IMR-90 (cell line): Measurements from ENCODE around the gene ASB9. TPM values are rescaled to one million over a fixed set of nuclear protein-coding genes. Genes with fewer than 3 reads are reported as not detected.

ENCODE experiments used
- ATAC-seq: fragments of 200-7000 bp; cut with Tn5 transposase; 2 replicates; pipeline ENCODE4 v1.9.1; 2020; ENCODE audit warnings: low read depth, mild to moderate bottlenecking, moderate library complexity
- BruUV-seq: library from RNA; stranded (reverse); fragments of 400-500 nt; replicated peaks from 2 replicates; lab custom pipeline; 2021; lab: Mats Ljungman, UMichigan
- CTCF ChIA-PET: fragments of 300-600 bp; formaldehyde crosslinking; extraction: SDS; loops from one replicate; lab custom pipeline; 2021; ENCODE audit warnings: antibody characterized with exemption; lab: Yijun Ruan, JAX
- POLR2A ChIA-PET: fragments of 300-600 bp; sonication (Branson Sonifier 250); formaldehyde crosslinking; loops from one replicate; lab custom pipeline; 2022; ENCODE audit warnings: antibody characterized with exemption; ENCODE audit not compliant: unreplicated experiment; lab: Charles Lee
- DNase-seq: peaks from one replicate; pipeline ENCODE4 v3.0.0; 2013
- H2AFZ ChIP-seq: replicated peaks from 2 replicates; pipeline ENCODE3; 2013; ENCODE audit warnings: low read length, mild to moderate bottlenecking; ENCODE audit not compliant: poor library complexity
- H2AK5ac ChIP-seq: 2 replicates; pipeline ENCODE4 v1.6.1; 2013; ENCODE audit warnings: low read depth, low read length, inconsistent platforms
- H2AK9ac ChIP-seq: replicated peaks from 2 replicates; pipeline ENCODE3; 2013; ENCODE audit warnings: mild to moderate bottlenecking, low read depth, low read length, moderate library complexity; ENCODE audit not compliant: poor library complexity
- H2BK120ac ChIP-seq: 2 replicates; pipeline ENCODE4 v1.6.1; 2013; ENCODE audit warnings: low read depth, low read length, inconsistent platforms
- H2BK15ac ChIP-seq: 3 replicates; pipeline ENCODE4 v1.6.1; 2013; ENCODE audit warnings: low read depth, low read length, inconsistent platforms
- H2BK20ac ChIP-seq: 2 replicates; pipeline ENCODE4 v1.6.1; 2013; ENCODE audit warnings: low read depth, mild to moderate bottlenecking, inconsistent platforms, low read length, moderate library complexity
- H2BK5ac ChIP-seq: 2 replicates; pipeline ENCODE4 v1.6.1; 2013; ENCODE audit warnings: mild to moderate bottlenecking, low read depth, low read length, inconsistent platforms; ENCODE audit not compliant: poor library complexity, severe bottlenecking
- H3K14ac ChIP-seq: replicated peaks from 2 replicates; pipeline ENCODE4 v1.6.1; 2013; ENCODE audit warnings: low read depth, low read length, inconsistent platforms
- H3K18ac ChIP-seq: 2 replicates; pipeline ENCODE4 v1.6.1; 2013; ENCODE audit warnings: low read depth, low read length, control low read depth
- H3K23ac ChIP-seq: 2 replicates; pipeline ENCODE4 v1.6.1; 2013; ENCODE audit warnings: low read depth, low read length, inconsistent platforms
- H3K27ac ChIP-seq: 2 replicates; pipeline ENCODE4 v1.5.1; 2013; ENCODE audit warnings: mild to moderate bottlenecking, control low read depth, low read length; ENCODE audit not compliant: insufficient read depth
- H3K27me3 ChIP-seq: 2 replicates; pipeline ENCODE4 v1.6.1; 2013; ENCODE audit warnings: low read length; ENCODE audit not compliant: control insufficient read depth, insufficient read depth
- H3K36me3 ChIP-seq: 2 replicates; pipeline ENCODE4 v1.6.1; 2013; ENCODE audit warnings: low read length, mixed read lengths; ENCODE audit not compliant: control insufficient read depth, insufficient read depth
- H3K4ac ChIP-seq: 2 replicates; pipeline ENCODE4 v1.6.1; 2013; ENCODE audit warnings: low read depth, low read length, inconsistent platforms
- H3K4me1 ChIP-seq: 2 replicates; pipeline ENCODE4 v1.6.1; 2013; ENCODE audit warnings: low read length, mixed read lengths; ENCODE audit not compliant: control insufficient read depth, insufficient read depth
- H3K4me2 ChIP-seq: 2 replicates; pipeline ENCODE4 v1.6.1; 2013; ENCODE audit warnings: low read depth, mild to moderate bottlenecking, control low read depth, low read length, moderate library complexity
- H3K4me3 ChIP-seq: 2 replicates; pipeline ENCODE4 v1.5.1; 2013; ENCODE audit warnings: low read depth, mild to moderate bottlenecking, control low read depth, low read length, moderate library complexity; ENCODE audit not compliant: insufficient read depth
- H3K56ac ChIP-seq: 2 replicates; pipeline ENCODE4 v1.6.1; 2013; ENCODE audit warnings: low read length, inconsistent platforms; ENCODE audit not compliant: insufficient read depth; ENCODE audit errors: extremely low read depth
- H3K79me1 ChIP-seq, 2 experiments: 2 replicates each; pipeline ENCODE4 v1.6.1; 2013; ENCODE audit warnings: low read length in 2 of 2, inconsistent platforms in 1 of 2, low read depth in 1 of 2
- H3K9ac ChIP-seq: 2 replicates; pipeline ENCODE4 v1.6.1; 2013; ENCODE audit warnings: low read depth, low read length, control low read depth
- H3K9me1 ChIP-seq: 2 replicates; pipeline ENCODE4 v1.6.1; 2013; ENCODE audit warnings: low read length, inconsistent platforms; ENCODE audit not compliant: insufficient read depth
- H3K9me3 ChIP-seq: 2 replicates; pipeline ENCODE4 v1.6.1; 2013; ENCODE audit warnings: low read length; ENCODE audit not compliant: control insufficient read depth, insufficient read depth
- H4K20me1 ChIP-seq: 2 replicates; pipeline ENCODE4 v1.6.1; 2013; ENCODE audit warnings: low read length, inconsistent platforms; ENCODE audit not compliant: insufficient read depth
- H4K5ac ChIP-seq: 2 replicates; pipeline ENCODE4 v1.6.1; 2013; ENCODE audit warnings: mild to moderate bottlenecking, low read depth, low read length, control low read depth
- H4K8ac ChIP-seq, 2 experiments: 2 replicates each; pipeline ENCODE4 v1.6.1; 2013; ENCODE audit warnings: low read depth in 2 of 2, low read length in 2 of 2, control low read depth in 1 of 2, inconsistent platforms in 1 of 2
- H4K91ac ChIP-seq: 2 replicates; pipeline ENCODE4 v1.6.1; 2013; ENCODE audit warnings: low read depth, low read length, inconsistent platforms; ENCODE audit not compliant: insufficient read depth
- BHLHE40 ChIP-seq: fragments of 150-350 bp; IDR thresholded peaks from 2 replicates; pipeline ENCODE4 v1.6.1; 2016; ENCODE audit warnings: mild to moderate bottlenecking, low read depth, low read length
- CEBPB ChIP-seq: IDR thresholded peaks from 2 replicates; pipeline ENCODE4 v1.6.1; 2012; ENCODE audit warnings: low read depth, low read length, improper control_type of control experiment
- CHD1 ChIP-seq: IDR thresholded peaks from 2 replicates; pipeline ENCODE4 v1.6.1; 2012; ENCODE audit warnings: low read depth, low read length, improper control_type of control experiment
- MAFK ChIP-seq: IDR thresholded peaks from 2 replicates; pipeline ENCODE4 v1.6.1; 2012; ENCODE audit warnings: low read depth, low read length, improper control_type of control experiment
- MAZ ChIP-seq: IDR thresholded peaks from 2 replicates; pipeline ENCODE4 v1.6.1; 2012; ENCODE audit warnings: low read depth, mild to moderate bottlenecking, low read length, improper control_type of control experiment, moderate library complexity, borderline replicate concordance
- MXI1 ChIP-seq: IDR thresholded peaks from 2 replicates; pipeline ENCODE4 v1.6.1; 2012; ENCODE audit warnings: low read depth, mild to moderate bottlenecking, low read length, moderate library complexity, borderline replicate concordance
- NFE2L2 ChIP-seq: fragments of 150-350 bp; IDR thresholded peaks from 2 replicates; pipeline ENCODE4 v1.6.1; 2016; ENCODE audit warnings: low read depth, mild to moderate bottlenecking, low read length
- POLR2A ChIP-seq: IDR thresholded peaks from 2 replicates; pipeline ENCODE4 v1.6.1; 2012; ENCODE audit warnings: mild to moderate bottlenecking, low read depth, low read length
- RCOR1 ChIP-seq: IDR thresholded peaks from 2 replicates; pipeline ENCODE4 v1.6.1; 2012; ENCODE audit warnings: mild to moderate bottlenecking, low read length, improper control_type of control experiment; ENCODE audit not compliant: insufficient replicate concordance
- RFX5 ChIP-seq: IDR thresholded peaks from 2 replicates; pipeline ENCODE4 v1.8.0; 2012; ENCODE audit warnings: low read depth, mild to moderate bottlenecking, low read length, moderate library complexity
- SMC3 ChIP-seq: fragments of 150-350 bp; IDR thresholded peaks from 2 replicates; pipeline ENCODE4 v1.6.1; 2016; ENCODE audit warnings: low read depth, mild to moderate bottlenecking, antibody characterized with exemption, low read length, moderate library complexity
- WGBS, 2 experiments: methylation state at CpG; one replicate each; pipeline versions ENCODE4 v1.1.5 to v1.1.7; 2013; ENCODE audit warnings: missing lambda C conversion rate in 2 of 2; ENCODE audit not compliant: insufficient read length in 1 of 2; ENCODE audit errors: extremely low coverage in 2 of 2; 5-methylcytosine and 5-hydroxymethylcytosine counted together
- dilution Hi-C: fragments of 300-500 bp; cut with HindIII; formaldehyde crosslinking; loops from one replicate; pipeline ENCODE4 v1.14.3; 2018; ENCODE audit warnings: low sequenced_read_pairs; ENCODE audit not compliant: unreplicated experiment
- in situ Hi-C: fragments of 300-500 bp; cut with MboI; formaldehyde crosslinking; loops from 3 replicates; pipeline ENCODE4 v1.14.3; 2019; ENCODE audit warnings: low sequenced_read_pairs, inconsistent platforms, mixed read lengths
- intact Hi-C: fragments of 100-400 bp; cut with micrococcal nuclease; formaldehyde crosslinking; loops from 2 replicates; pipeline ENCODE4 v1.10.0; 2022
- polyA plus RNA-seq, 3 experiments: library from polyadenylated mRNA; depleted of rRNA; stranded (reverse); fragments of >200 nt; gene quantifications; 2 replicates each; pipeline ENCODE4 v1.2.3, GENCODE V29; 2012; ENCODE audit warnings: low replicate concordance in 1 of 3
- total RNA-seq: library from RNA; depleted of rRNA; stranded (reverse); fragments of >200 nt; gene quantifications from 2 replicates; pipeline ENCODE4 v1.2.3, GENCODE V29; 2012
- TF ChIP-seq, protein P1 (sequence below): fragments of 150-350 bp; IDR thresholded peaks from 2 replicates; pipeline ENCODE4 v1.6.1; 2016; ENCODE audit warnings: low read depth, mild to moderate bottlenecking, low read length, moderate library complexity, borderline replicate concordance
- TF ChIP-seq, protein P2 (sequence below): conservative IDR thresholded peaks from 2 replicates; pipeline ENCODE4 v1.5.1; 2012; ENCODE audit warnings: mild to moderate bottlenecking, low read depth, low read length, improper control_type of control experiment

Gene ASB9
- total and polyA plus RNA-seq, 2 of the 4 experiments (the other 2 are of a cell fraction): 0.15 to 0.36 TPM

DNA sequence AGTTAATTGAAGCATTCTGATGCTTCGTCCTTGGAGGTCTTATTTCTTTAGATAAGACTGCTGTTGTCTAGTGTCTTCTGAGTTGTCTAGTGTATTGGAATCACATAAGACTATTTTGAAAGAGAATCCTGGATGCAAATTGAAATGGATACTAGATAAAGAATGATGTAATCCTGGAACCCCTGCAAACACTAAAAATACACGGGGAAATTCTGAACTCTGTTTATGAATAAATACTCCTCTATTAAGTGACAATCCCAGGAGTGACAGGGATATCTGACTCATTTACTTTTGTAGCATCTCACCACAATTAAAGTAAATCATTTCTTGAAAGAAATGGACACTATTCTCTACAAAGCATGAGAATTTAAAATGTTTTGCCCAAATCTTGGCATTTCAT, 44.6 kb upstream of the ASB9 start:
- Histone ChIP-seq H4K5ac (no peak overlapping the region), H2AFZ (no peak overlapping the region), H3K23ac (no peak overlapping the region), H3K4ac (no peak overlapping the region), H4K8ac (no peak overlapping the region), H4K20me1 (no peaks in the 10 kb centered on the region), H3K27ac (no peak overlapping the region), H3K27me3 (peaks cover 1% of the 10 kb centered on the region; the same call in 1 of the 2 replicates), H3K56ac (no peak overlapping the region), H4K91ac (no peak overlapping the region), H3K18ac (no peak overlapping the region), H2BK120ac (no peak overlapping the region), H3K79me1 (no peaks in the 10 kb centered on the region), H3K4me2 (no peak overlapping the region), H3K9me3 (no peaks in the 10 kb centered on the region), H2AK5ac (no peak overlapping the region), H3K9me1 (no peaks in the 10 kb centered on the region), H2BK20ac (no peak overlapping the region), H2AK9ac (no peak overlapping the region), H3K9ac (no peak overlapping the region), H3K36me3 (no peaks in the 10 kb centered on the region), H3K14ac (no peak overlapping the region), H3K4me1 (no peaks in the 10 kb centered on the region), H2BK15ac (no peak overlapping the region), H3K4me3 (no peak overlapping the region), H2BK5ac (no peak overlapping the region)
- ATAC-seq (no peak), DNase-seq (no peak)
- ChIA-PET CTCF (no interaction called here), POLR2A (no interaction called here)
- in situ Hi-C loops (no loop called here), intact Hi-C loops (no loop called here), dilution Hi-C loops (no loop called here)
- BruUV-seq: no TSS peak
- no CpG with 5 or more reads among the region's 2 CpGs for WGBS, 2 experiments
- TF ChIP-seq, protein P1, sequence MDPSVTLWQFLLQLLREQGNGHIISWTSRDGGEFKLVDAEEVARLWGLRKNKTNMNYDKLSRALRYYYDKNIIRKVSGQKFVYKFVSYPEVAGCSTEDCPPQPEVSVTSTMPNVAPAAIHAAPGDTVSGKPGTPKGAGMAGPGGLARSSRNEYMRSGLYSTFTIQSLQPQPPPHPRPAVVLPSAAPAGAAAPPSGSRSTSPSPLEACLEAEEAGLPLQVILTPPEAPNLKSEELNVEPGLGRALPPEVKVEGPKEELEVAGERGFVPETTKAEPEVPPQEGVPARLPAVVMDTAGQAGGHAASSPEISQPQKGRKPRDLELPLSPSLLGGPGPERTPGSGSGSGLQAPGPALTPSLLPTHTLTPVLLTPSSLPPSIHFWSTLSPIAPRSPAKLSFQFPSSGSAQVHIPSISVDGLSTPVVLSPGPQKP: no peak
- TF ChIP-seq BHLHE40 (no peak), MAZ (no peak), SMC3 (no peak), POLR2A (no peak), CHD1 (no peak), RFX5 (no peak), RCOR1 (no peak), CEBPB (no peak), MXI1 (no peak), MAFK (no peak), NFE2L2 (no peak)
- TF ChIP-seq, protein P2, sequence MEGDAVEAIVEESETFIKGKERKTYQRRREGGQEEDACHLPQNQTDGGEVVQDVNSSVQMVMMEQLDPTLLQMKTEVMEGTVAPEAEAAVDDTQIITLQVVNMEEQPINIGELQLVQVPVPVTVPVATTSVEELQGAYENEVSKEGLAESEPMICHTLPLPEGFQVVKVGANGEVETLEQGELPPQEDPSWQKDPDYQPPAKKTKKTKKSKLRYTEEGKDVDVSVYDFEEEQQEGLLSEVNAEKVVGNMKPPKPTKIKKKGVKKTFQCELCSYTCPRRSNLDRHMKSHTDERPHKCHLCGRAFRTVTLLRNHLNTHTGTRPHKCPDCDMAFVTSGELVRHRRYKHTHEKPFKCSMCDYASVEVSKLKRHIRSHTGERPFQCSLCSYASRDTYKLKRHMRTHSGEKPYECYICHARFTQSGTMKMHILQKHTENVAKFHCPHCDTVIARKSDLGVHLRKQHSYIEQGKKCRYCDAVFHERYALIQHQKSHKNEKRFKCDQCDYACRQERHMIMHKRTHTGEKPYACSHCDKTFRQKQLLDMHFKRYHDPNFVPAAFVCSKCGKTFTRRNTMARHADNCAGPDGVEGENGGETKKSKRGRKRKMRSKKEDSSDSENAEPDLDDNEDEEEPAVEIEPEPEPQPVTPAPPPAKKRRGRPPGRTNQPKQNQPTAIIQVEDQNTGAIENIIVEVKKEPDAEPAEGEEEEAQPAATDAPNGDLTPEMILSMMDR: no peak
